ENCODE data around the gene CFAP74. TPM values are rescaled to one million over a fixed set of nuclear protein-coding genes. Genes with fewer than 3 reads are reported as not detected.

CFAP74 gene
- total and polyA plus RNA-seq, 9 of the 15 experiments (the other 6 are each of a cell fraction or from before 2014, with no cell fraction given), result 0.03 to 0.15 (median 0.05) TPM; not detected in 6

DNA sequence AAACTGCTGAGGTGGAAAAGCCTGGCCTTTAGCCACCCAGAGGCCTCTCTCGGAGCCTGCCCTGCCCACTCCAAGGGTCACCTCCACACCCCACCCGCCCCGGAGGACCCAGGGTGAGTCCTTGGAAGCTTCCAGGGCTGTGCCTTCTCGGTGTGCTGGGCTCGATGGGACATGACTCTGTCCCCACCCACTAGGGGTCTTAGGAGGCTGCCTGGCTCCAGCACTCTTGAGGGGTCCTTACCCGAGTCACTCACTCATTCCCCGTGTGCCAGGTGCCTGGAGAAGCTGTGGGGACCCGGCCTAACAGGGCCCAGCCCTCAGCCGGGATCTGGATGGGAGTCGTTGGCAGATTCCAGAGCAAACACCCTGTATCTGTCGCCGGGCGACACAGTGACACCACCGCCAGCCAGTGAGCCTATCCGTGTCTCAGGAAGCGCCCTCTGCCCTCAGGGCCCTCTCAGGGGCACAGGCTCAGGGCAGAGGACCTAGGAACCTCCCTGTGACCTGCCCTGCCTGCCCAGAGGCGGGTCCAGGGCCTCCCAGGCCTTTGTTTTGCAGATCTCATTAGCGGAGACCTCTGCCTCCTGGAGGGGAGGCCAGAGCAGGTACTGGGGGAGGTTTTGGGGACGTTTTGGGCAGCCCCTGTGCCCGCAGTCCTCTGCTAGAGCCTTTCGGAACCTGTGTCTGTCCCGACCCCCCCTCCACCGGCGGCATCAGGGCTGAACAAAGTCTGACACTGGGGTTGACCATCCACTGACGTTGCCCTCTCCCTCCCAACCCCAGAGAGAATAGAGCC lies 43.6 kb upstream of the CFAP74 start:
- ChIA-PET CTCF (ENCODE audit: low intra/inter-chr PET ratio) (interaction anchor here (3.3 to 5.4 kb wide), 2 partner anchors 87 to 103 kb away, joined by 18 to 47 read pairs; no protein-coding TSS in a partner anchor), POLR2A (interaction anchor here (1.0 to 1.1 kb wide), 2 partner anchors 69 to 86 kb away, joined by 3 to 5 read pairs; no protein-coding TSS in a partner anchor)
- in situ Hi-C loops (cut with MboI), result no loop called here
- 4% methylated on average over 24 of the region's 25 CpGs for WGBS (ENCODE audit: insufficient coverage, low coverage, missing lambda C conversion rate)
- Histone ChIP-seq H3K27me3 (ENCODE audit: control insufficient read depth in 2 of 2, insufficient read depth in 2 of 2, low read length in 2 of 2) (peaks cover 16 to 54% of the 10 kb centered on the region in 2 experiments; a peak in 4 of 5 replicates), H3K4me2 (ENCODE audit: insufficient read depth, low read length) (no peak overlapping the region), H3K36me3 (ENCODE audit: control insufficient read depth, insufficient read depth, low read length) (no peaks in the 10 kb centered on the region), H3K4me3 (no peak overlapping the region), H2AFZ (ENCODE audit: low read depth, low read length) (no peak overlapping the region), H3K79me2 (ENCODE audit: control insufficient read depth, insufficient read depth, low read length) (no peaks in the 10 kb centered on the region), H4K20me1 (replicated peaks; ENCODE audit: control insufficient read depth, insufficient read depth, low read length) (peaks cover 21% of the 10 kb centered on the region), H3K9me3 (replicated peaks; ENCODE audit: control insufficient read depth, insufficient read depth, low read depth, low read length) (no peaks in the 10 kb centered on the region), H3K9me1 (ENCODE audit: control insufficient read depth, insufficient read depth, low read length) (peaks cover 3% of the 10 kb centered on the region), H3K9ac (ENCODE audit: insufficient read depth in 1 of 2, low read depth in 2 of 2, low read length in 2 of 2) (peak overlapping the region in 1 of 2 experiments; percentile 59; a peak in 2 of 4 replicates), H3K4me1 (replicated peaks in 1 of 2; ENCODE audit: control insufficient read depth in 2 of 2, insufficient read depth in 2 of 2, low read length in 2 of 2) (peaks cover 0 to 63% of the 10 kb centered on the region in 2 experiments; a peak in 2 of 5 replicates), H3K27ac (ENCODE audit: extremely low read depth, low read depth, low read length) (no peak overlapping the region)
- TF ChIP-seq SUPT5H (IDR thresholded peaks at IDR 0.05), result no peak
- no peak for FAIRE-seq
- no TSS peak for BruUV-seq (replicated peaks)
- ATAC-seq, result no peak
- DNase-seq (ENCODE audit: extremely low read depth in 1 of 4, low spot score in 3 of 4), result no peak
- intact Hi-C loops (cut with micrococcal nuclease), result loop anchor here (1.0 to 2.0 kb wide), 2 partner anchors 86 to 103 kb away; no protein-coding TSS in a partner anchor

DNA sequence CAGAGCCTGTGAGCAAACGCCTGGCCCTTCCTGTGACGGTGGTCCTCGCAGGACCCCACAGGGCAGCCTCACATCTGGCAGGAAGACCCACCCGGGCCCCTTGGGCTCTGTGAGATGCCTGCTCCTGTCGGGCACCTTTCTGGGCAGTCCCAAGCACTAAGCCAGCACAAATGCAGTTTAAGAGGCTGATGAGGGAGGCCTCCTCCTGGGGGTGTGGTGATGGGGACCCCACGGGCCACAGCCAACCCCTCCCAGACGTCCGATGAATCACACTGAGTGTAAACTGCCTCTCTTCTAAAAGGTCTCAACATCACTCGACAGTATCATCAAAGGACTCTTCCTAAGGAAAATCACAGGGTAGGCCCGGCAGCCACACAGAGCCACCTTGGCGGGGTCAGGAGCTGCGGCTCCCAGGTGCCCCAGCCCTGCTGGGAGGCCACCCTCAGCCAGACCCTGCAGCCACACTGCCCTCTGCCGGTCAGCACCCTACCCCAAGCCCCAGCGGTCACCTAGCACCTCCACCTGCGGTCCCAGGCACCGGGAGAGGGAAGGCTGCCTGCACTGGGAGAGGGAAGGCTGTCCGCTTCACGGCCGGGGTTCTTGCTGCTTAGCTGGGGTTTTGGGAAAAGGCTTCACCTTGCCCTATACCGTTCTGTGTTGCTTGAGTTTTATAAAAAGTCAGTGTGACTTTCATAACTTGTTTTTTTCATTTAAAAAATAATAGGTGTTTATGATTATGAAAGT lies 42.8 kb upstream of the CFAP74 start:
- CTCF ChIA-PET (ENCODE audit: low intra/inter-chr PET ratio), result interaction anchor here (1.0 to 5.4 kb wide), 4 partner anchors 45 to 111 kb away, joined by 3 to 47 read pairs (median 11); no protein-coding TSS in a partner anchor
- BruUV-seq (replicated peaks), result no TSS peak
- no peak for TF ChIP-seq ZNF24 (IDR thresholded peaks at IDR 0.05)
- TF ChIP-seq HDAC2 (IDR thresholded peaks at IDR 0.05), result no peak

More for the DNA sequence above, 42.8 kb upstream of the CFAP74 start:
- Histone ChIP-seq H3K4me3 (no peak overlapping the region), H3K4me2 (ENCODE audit: insufficient read depth, low read length) (no peak overlapping the region), H3K9me3 (replicated peaks; ENCODE audit: control insufficient read depth, insufficient read depth, low read depth, low read length) (no peaks in the 10 kb centered on the region), H3K36me3 (ENCODE audit: control insufficient read depth, insufficient read depth, low read length) (no peaks in the 10 kb centered on the region), H3K27ac (ENCODE audit: extremely low read depth, low read depth, low read length) (no peak overlapping the region), H2AFZ (ENCODE audit: low read depth, low read length) (no peak overlapping the region), H3K27me3 (ENCODE audit: control insufficient read depth in 2 of 2, insufficient read depth in 2 of 2, low read length in 2 of 2) (peaks cover 24 to 57% of the 10 kb centered on the region in 2 experiments; a peak in 4 of 5 replicates), H3K79me2 (ENCODE audit: control insufficient read depth, insufficient read depth, low read length) (no peaks in the 10 kb centered on the region), H3K9ac (ENCODE audit: insufficient read depth in 1 of 2, low read depth in 2 of 2, low read length in 2 of 2) (no peak overlapping the region), H4K20me1 (replicated peaks; ENCODE audit: control insufficient read depth, insufficient read depth, low read length) (peaks cover 25% of the 10 kb centered on the region), H3K9me1 (ENCODE audit: control insufficient read depth, insufficient read depth, low read length) (peaks cover 3% of the 10 kb centered on the region), H3K4me1 (replicated peaks in 1 of 2; ENCODE audit: control insufficient read depth in 2 of 2, insufficient read depth in 2 of 2, low read length in 2 of 2) (peaks cover 0 to 61% of the 10 kb centered on the region in 2 experiments; a peak in 2 of 5 replicates)
- DNase-seq (ENCODE audit: extremely low read depth in 1 of 4, low spot score in 3 of 4) (peak; percentile 83 to 92 (median 88)), ATAC-seq (peak; percentile 93), FAIRE-seq (peak; percentile 92)
- POLR2A ChIA-PET, result interaction anchor here (1.0 to 1.1 kb wide), 2 partner anchors 69 to 85 kb away, joined by 3 to 5 read pairs; no protein-coding TSS in a partner anchor
- WGBS (ENCODE audit: insufficient coverage, low coverage, missing lambda C conversion rate), result 4% methylated on average over 20 of the region's 20 CpGs
- in situ Hi-C loops (cut with MboI), result no loop called here
- intact Hi-C loops (cut with micrococcal nuclease), result loop anchor here (1.0 to 2.0 kb wide), 2 partner anchors 86 to 102 kb away; no protein-coding TSS in a partner anchor
